Heart right ventricle (tissue), 16 donors: ENCODE data around the gene TJP1. TPM values are rescaled to one million over a fixed set of nuclear protein-coding genes. Genes with fewer than 3 reads are reported as not detected.

ENCODE experiments used
- ATAC-seq, 8 donors: fragments of 200-7000 bp; cut with Tn5 transposase; one replicate each; pipeline ENCODE4 v1.9.1; 2020; ENCODE audit warnings: mild to moderate bottlenecking in 8 of 8, moderate library complexity in 8 of 8, moderate number of reproducible peaks in 1 of 8
- DNase-seq, 2 donors: peaks; one replicate each; pipeline ENCODE4 v3.0.0-alpha.2; 2020
- H3K27ac ChIP-seq, 10 donors: fragments of 200-600 bp; sonication (generic) in 2 of 10; one replicate each; pipeline versions ENCODE4 v1.5.0 to v1.8.0; 2020 to 2022; ENCODE audit warnings: mild to moderate bottlenecking in 3 of 10
- H3K27me3 ChIP-seq, 7 donors: fragments of 200-600 bp; one replicate each; pipeline ENCODE4 v1.8.0; 2021 to 2022; ENCODE audit warnings: mild to moderate bottlenecking in 2 of 7
- H3K36me3 ChIP-seq, 9 donors: fragments of 200-600 bp; sonication (generic) in 1 of 9; one replicate each; pipeline versions ENCODE4 v1.5.0 to v1.8.0; 2020 to 2022; ENCODE audit warnings: mild to moderate bottlenecking in 2 of 9
- H3K4me1 ChIP-seq, 9 donors: fragments of 200-600 bp; sonication (generic) in 1 of 9; one replicate each; pipeline versions ENCODE4 v1.5.0 to v1.8.0; 2020 to 2022; ENCODE audit warnings: mild to moderate bottlenecking in 4 of 9
- H3K4me3 ChIP-seq, 10 donors: fragments of 200-600 bp; sonication (generic) in 2 of 10; one replicate each; pipeline versions ENCODE4 v1.5.0 to v1.8.0; 2020 to 2022; ENCODE audit warnings: mild to moderate bottlenecking in 7 of 10, moderate library complexity in 2 of 10
- H3K9me3 ChIP-seq, 11 donors: fragments of 200-600 bp in 10 of 11; sonication (generic) in 2 of 11; one replicate each; pipeline versions ENCODE4 v1.5.0 to v1.8.0; 2013 to 2022; ENCODE audit warnings: mild to moderate bottlenecking in 2 of 11, control low read depth in 1 of 11, moderate library complexity in 1 of 11
- CTCF ChIP-seq, 9 donors: fragments of 200-600 bp; sonication (generic) in 2 of 9; IDR thresholded peaks; one replicate each; pipeline versions ENCODE4 v1.5.0 to v1.8.0; 2021 to 2022; ENCODE audit warnings: antibody characterized with exemption in 9 of 9, mild to moderate bottlenecking in 5 of 9, moderate library complexity in 1 of 9
- WGBS, 2 donors: extraction: QIAGEN DNeasy Blood & Tissue Kit; methylation state at CpG; one replicate each; pipeline ENCODE4 v1.1.7; 2013; ENCODE audit warnings: inconsistent platforms in 1 of 2; 5-methylcytosine and 5-hydroxymethylcytosine counted together
- intact Hi-C, 10 donors: fragments of 100-400 bp; cut with DNase I; formaldehyde crosslinking; loops; one replicate each; pipeline versions ENCODE4 v1.11.1 to v1.14.2; 2022
- polyA plus RNA-seq, 2 donors: library from polyadenylated mRNA; stranded (reverse); fragments of 200-250 nt; gene quantifications; one replicate each; pipeline ENCODE4 v1.2.3, GENCODE V29; 2013
- total RNA-seq, 10 donors: library from RNA; stranded (reverse); fragmentation: NEBNext Ultra II Directional in 3 of 10; extraction: Animal tissue kit (Norgen Biotek cat#: 25700) in 3 of 10; gene quantifications; one replicate each; pipeline versions ENCODE4 v1.2.1 to v1.2.4, GENCODE V29; 2021 to 2023
- donor health status: Arrhythmogenic right ventricular cardiomyopathy.
- donor health status: ischemic (EF 13 %, LVEDD 7.1; RV severe dilation, severe dysfunction).
- donor health status: healthy with polysubstance abuse.
- donor health status: DM: no; HTN: yes; CAD: no.
- donor health status: DM: no; HTN: no; CAD: no.
- donor health status: ischemic (EF 25% LVEDD 6.9; RV normal size, moderate dysfunction).
- donor health status: ischemic (EF 25% LVEDD 5.7; RV mildly dilated, moderate dysfunction).
- donor health status: healthy.
- donor health status: DM: yes; HTN: yes; CAD: no.
- donor health status: Ischemic cardiomyopathy.
- donor health status: ischemic (EF 35%, LVEDD 5.7; RV mildly dilated, moderate dysfunction).
- donor health status: nonischemic (EF 11% LVEDD 7.7; RV severe dilation, severe dysfunction).
- donor health status: DM: yes; HTN: yes; CAD: no.
- donor health status: PGD.
- donor health status: ischemic (EF 29% LVEDD 5.4; RV normal size, mild dysfunction).
- donor health status: nonischemic (EF 23%, LVEDD 6.1; RV moderate dilation, normal function).

Gene TJP1
- total and polyA plus RNA-seq, 12 donors: 22.8 to 166 (median 118) TPM

GRCh38 chr15:29689287-29689986 lies 132.8 kb downstream of the TJP1 start:
- whole genome bisulfite sequencing, 2 donors: 91 to 96% methylated on average over 6 of the region's 6 CpGs
- peak in 1 of 8 donors; percentile 45 for ATAC-seq
- peaks cover 0 to 5% (median 0%) of the 10 kb centered on the region in 9 donors for H3K4me1 ChIP-seq
- no peak overlapping the region for H3K4me3 ChIP-seq
- intact Hi-C loops: loop anchor here in 2 of 10 donors (5.0 to 10.0 kb wide), 2 partner anchors 253 to 365 kb away; no protein-coding TSS in a partner anchor
- TF ChIP-seq CTCF (IDR thresholded peaks at IDR 0.05): no peak
- no peak for DNase-seq
- no peaks in the 10 kb centered on the region for H3K27me3 ChIP-seq
- H3K27ac ChIP-seq: no peak overlapping the region
- H3K9me3 ChIP-seq: peaks cover 0 to 9% (median 1%) of the 10 kb centered on the region in 11 donors
- H3K36me3 ChIP-seq: no peaks in the 10 kb centered on the region

GRCh38 chr15:29688506-29689286 lies 133.6 kb downstream of the TJP1 start:
- H3K36me3 ChIP-seq: no peaks in the 10 kb centered on the region
- H3K4me1 ChIP-seq: peaks cover 0 to 5% (median 0%) of the 10 kb centered on the region in 9 donors
- H3K27ac ChIP-seq: no peak overlapping the region
- intact Hi-C loops: loop anchor here in 2 of 10 donors (5.0 to 10.0 kb wide), 2 partner anchors 254 to 366 kb away; no protein-coding TSS in a partner anchor
- H3K4me3 ChIP-seq: no peak overlapping the region
- no peaks in the 10 kb centered on the region for H3K27me3 ChIP-seq
- ATAC-seq (peak in 1 of 8 donors; percentile 51), DNase-seq (no peak)
- peaks cover 0 to 2% (median 0%) of the 10 kb centered on the region in 11 donors for H3K9me3 ChIP-seq
- no peak for TF ChIP-seq CTCF (IDR thresholded peaks at IDR 0.05)
- 82 to 84% methylated on average over 26 of the region's 26 CpGs for WGBS, 2 donors

GRCh38 chr15:29687939-29688505 lies 134.2 kb downstream of the TJP1 start:
- DNase-seq: no peak
- Histone ChIP-seq H3K27me3 (no peaks in the 10 kb centered on the region), H3K9me3 (no peaks in the 10 kb centered on the region), H3K4me3 (no peak overlapping the region), H3K4me1 (peaks cover 0 to 5% (median 0%) of the 10 kb centered on the region in 9 donors), H3K36me3 (no peaks in the 10 kb centered on the region), H3K27ac (no peak overlapping the region)
- ATAC-seq: no peak
- intact Hi-C loops: loop anchor here in 2 of 10 donors (5.0 to 10.0 kb wide), 2 partner anchors 254 to 367 kb away; no protein-coding TSS in a partner anchor
- no peak for TF ChIP-seq CTCF (IDR thresholded peaks at IDR 0.05)
- WGBS, 2 donors: 80 to 82% methylated on average over 24 of the region's 24 CpGs

GRCh38 chr15:29687204-29687815 lies 135.0 kb downstream of the TJP1 start:
- intact Hi-C loops: loop anchor here in 2 of 10 donors (5.0 to 10.0 kb wide), 2 partner anchors 255 to 367 kb away; no protein-coding TSS in a partner anchor

More at GRCh38 chr15:29687204-29687815, 135.0 kb downstream of the TJP1 start:
- Histone ChIP-seq H3K4me1 (peaks cover 0 to under 1% (median 0%) of the 10 kb centered on the region in 9 donors), H3K9me3 (no peaks in the 10 kb centered on the region), H3K36me3 (no peaks in the 10 kb centered on the region), H3K27me3 (no peaks in the 10 kb centered on the region), H3K27ac (no peak overlapping the region), H3K4me3 (no peak overlapping the region)
- DNase-seq (no peak), ATAC-seq (no peak)
- 86 to 87% methylated on average over 15 of the region's 15 CpGs for WGBS, 2 donors
- TF ChIP-seq CTCF (IDR thresholded peaks at IDR 0.05): no peak
